Fibroblast of pulmonary artery (primary cell): Measurements from ENCODE around the gene RPL36.

ENCODE experiments used
- DNase-seq: peaks from one replicate; pipeline ENCODE4 v3.0.0-alpha.2; 2010; ENCODE audit warnings: low read depth
- H3K4me3 ChIP-seq: replicated peaks from 2 replicates; pipeline ENCODE4 v1.5.1; 2011; ENCODE audit warnings: low read depth, mild to moderate bottlenecking, control low read depth, low read length, moderate library complexity
- CTCF ChIP-seq: IDR thresholded peaks from 2 replicates; pipeline ENCODE4 v1.5.1; 2011; ENCODE audit warnings: mild to moderate bottlenecking, control low read depth, low read length, inconsistent platforms; ENCODE audit errors: missing control alignments

RPL36 gene

GRCh38 chr19:5672708-5673459 is 17.2 kb upstream of the RPL36 start:
- DNase-seq = no peak
- no peak for TF ChIP-seq CTCF
- H3K4me3 ChIP-seq = no peak overlapping the region

DNA sequence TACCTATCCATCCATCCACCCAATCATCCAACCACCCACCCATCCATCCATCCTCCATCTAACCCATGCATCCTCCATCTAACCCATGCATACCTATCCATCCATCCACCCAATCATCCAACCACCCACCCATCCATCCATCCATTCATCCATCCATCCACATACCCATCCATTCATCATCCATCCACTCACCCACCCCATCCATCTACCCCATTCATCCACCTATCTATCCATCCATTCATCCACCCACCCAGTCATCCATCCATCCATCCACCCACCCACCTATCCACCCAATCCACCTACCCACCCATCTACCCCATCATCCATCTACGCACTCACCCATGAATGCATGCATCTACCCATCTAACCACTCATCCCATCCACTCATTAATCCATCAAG is 16.3 kb upstream of the RPL36 start:
- no peak for DNase-seq
- no peak overlapping the region for H3K4me3 ChIP-seq
- no peak for TF ChIP-seq CTCF

DNA sequence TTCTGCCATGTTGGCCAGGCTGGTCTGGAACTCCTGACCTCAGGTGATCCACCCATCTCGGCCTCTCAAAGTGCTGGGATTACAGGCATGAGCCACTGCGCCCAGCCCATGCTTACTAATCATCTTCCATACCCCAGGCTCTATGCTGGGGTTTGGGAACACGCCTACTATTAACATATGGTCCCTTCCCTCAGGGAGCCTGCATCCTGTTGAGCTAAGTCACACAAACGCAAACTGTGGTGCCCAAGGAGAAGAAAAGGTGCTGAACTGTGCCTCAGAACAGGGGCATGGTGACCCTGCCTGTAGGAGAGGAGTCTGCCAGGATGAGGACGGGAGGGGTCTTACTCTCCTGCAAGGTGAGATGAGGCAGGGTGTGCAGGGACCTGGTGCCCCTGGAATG is 15.4 kb upstream of the RPL36 start:
- no peak for TF ChIP-seq CTCF
- H3K4me3 ChIP-seq = no peak overlapping the region
- DNase-seq = no peak

- no peak for TF ChIP-seq CTCF
- no peak overlapping the region for H3K4me3 ChIP-seq
- no peak for DNase-seq
Measured at GRCh38 chr19:5676105-5676771, 13.9 kb upstream of the RPL36 start.

- DNase-seq = no peak
- TF ChIP-seq CTCF = no peak
- no peak overlapping the region for H3K4me3 ChIP-seq
Measured at GRCh38 chr19:5676772-5677105, 13.4 kb upstream of the RPL36 start.

GRCh38 chr19:5677136-5677535 is 13.0 kb upstream of the RPL36 start:
- no peak for TF ChIP-seq CTCF
- no peak overlapping the region for H3K4me3 ChIP-seq
- DNase-seq = no peak

DNA sequence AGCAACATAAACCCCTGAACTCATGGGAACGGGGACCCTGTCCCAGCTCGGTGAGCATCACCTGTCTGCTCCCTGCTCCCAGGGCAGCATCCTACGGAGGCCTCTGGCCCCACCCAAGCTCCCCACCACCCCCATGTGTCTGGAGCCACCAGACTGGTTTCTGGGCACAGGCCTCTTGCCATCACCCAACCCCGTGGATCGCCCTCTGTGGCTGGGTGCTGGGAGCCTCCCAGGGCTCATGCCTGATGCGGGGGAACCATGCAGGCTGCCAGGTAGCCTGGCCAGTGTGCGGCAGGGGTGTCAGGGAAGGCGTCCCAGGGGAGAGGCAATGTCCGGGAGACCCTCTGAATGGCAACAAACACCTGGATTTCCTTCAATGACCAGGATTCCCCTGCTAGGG is 12.5 kb upstream of the RPL36 start:
- TF ChIP-seq CTCF = no peak
- no peak overlapping the region for H3K4me3 ChIP-seq
- DNase-seq = no peak
